Measurements from ENCODE around the gene MEIS2.
"Not testable (repeated sequence)": the region's sequence is repeated elsewhere in the genome, so short reads cannot be mapped to it uniquely, and the experiment has no call there.

MEIS2 gene

DNA sequence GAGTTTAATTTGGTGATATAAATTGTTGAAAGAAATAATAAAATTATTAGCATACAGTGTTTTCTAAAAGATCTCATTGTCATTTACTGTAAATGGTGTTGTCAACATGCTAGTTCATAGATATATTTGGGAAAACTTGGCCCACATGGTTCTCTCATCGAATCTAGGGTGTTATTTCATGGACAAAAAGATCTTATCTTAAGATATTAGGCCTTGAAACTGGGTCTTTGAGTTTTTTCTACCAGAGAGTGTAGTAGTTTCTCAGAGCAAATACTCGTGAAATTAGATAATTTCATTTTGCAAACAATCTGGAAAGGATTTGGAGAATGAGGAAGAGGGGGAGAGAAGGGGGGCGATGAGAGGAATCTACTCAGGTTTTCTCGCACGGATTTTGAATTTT, 107.9 kb downstream of the MEIS2 start:
- Histone ChIP-seq H3K9ac (ENCODE audit: low read depth, low read length) (no peak overlapping the region), H3K4me1 (ENCODE audit: insufficient read depth, low read length) (0 out of 2 replicates have a peak, but pooled peaks cover 3% of the 10 kb centered on the region), H3K27me3 (ENCODE audit: insufficient read depth, low read length) (no peaks in the 10 kb centered on the region)

GRCh38 chr15:36988947-36989346, 111.4 kb downstream of the MEIS2 start:
- Histone ChIP-seq H3K4me3 (ENCODE audit: low read length) (no peak overlapping the region), H3K4me1 (ENCODE audit: insufficient read depth, low read length) (0 out of 2 replicates have a peak, but pooled peaks cover 3% of the 10 kb centered on the region), H3K9me3 (ENCODE audit: insufficient read depth, low read depth, low read length) (peaks cover 6% of the 10 kb centered on the region; the same call in 1 of the 2 replicates), H3K27me3 (ENCODE audit: insufficient read depth, low read length) (no peaks in the 10 kb centered on the region), H3K36me3 (ENCODE audit: insufficient read depth, low read depth, low read length) (no peaks in the 10 kb centered on the region), H3K27ac (ENCODE audit: low read length) (no peak overlapping the region), H3K9ac (ENCODE audit: low read depth, low read length) (no peak overlapping the region)

More for the DNA sequence above, 107.9 kb downstream of the MEIS2 start:
- no peaks in the 10 kb centered on the region for H3K9me3 ChIP-seq (ENCODE audit: insufficient read depth, low read depth, low read length)
- H3K36me3 ChIP-seq (ENCODE audit: insufficient read depth, low read depth, low read length) = no peaks in the 10 kb centered on the region
- H3K27ac ChIP-seq (ENCODE audit: low read length) = no peak overlapping the region
- H3K4me3 ChIP-seq (ENCODE audit: low read length) = no peak overlapping the region

DNA sequence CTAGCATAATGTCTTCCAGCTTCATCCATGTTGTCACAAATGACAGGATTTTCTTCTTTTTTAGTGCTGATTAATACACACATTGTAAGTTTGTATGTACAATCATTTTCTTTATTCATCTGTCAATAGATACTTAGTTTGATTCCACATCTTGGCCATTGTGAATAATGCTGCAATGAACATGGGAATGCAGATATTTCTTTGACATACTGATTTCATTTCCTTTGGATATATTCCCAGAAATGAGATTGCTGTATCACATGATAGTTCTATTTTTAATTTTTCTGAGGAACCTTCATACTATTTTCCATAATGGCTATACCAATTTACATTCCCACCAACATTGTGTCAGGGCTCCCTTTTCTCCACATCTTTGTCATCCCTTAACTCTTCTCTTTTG, 117.9 kb downstream of the MEIS2 start:
- H3K36me3 ChIP-seq (ENCODE audit: insufficient read depth, low read depth, low read length) = no peaks in the 10 kb centered on the region
- H3K9me3 ChIP-seq (ENCODE audit: insufficient read depth, low read depth, low read length) = peaks cover 7% of the 10 kb centered on the region; the same call in 1 of the 2 replicates
- H3K4me3 ChIP-seq (ENCODE audit: low read length) = no peak overlapping the region
- H3K27ac ChIP-seq (ENCODE audit: low read length) = no peak overlapping the region
- no peaks in the 10 kb centered on the region for H3K27me3 ChIP-seq (ENCODE audit: insufficient read depth, low read length)
- H3K4me1 ChIP-seq (ENCODE audit: insufficient read depth, low read length) = peaks cover 4% of the 10 kb centered on the region; the same call in 1 of the 2 replicates
- no peak overlapping the region for H3K9ac ChIP-seq (ENCODE audit: low read depth, low read length)

DNA sequence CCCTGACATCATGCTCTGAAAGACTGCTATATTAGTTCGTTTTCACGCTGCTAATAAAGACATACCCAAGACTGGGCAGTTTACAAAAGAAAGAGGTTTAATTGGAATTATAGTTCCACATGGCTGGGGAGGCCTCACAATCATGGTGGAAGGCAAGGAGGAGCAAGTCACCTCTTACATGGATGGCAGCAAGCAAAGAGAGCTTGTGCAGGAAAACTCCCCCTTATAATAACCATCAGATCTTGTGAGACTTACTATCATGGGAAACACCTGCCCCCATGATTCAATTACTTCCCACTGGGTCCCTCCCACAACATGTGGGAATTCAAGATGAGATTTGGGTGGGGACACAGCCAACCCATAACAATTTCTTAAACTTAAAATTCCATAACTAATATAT, 120.1 kb downstream of the MEIS2 start:
- not testable (repeated sequence) for H3K4me1 ChIP-seq (ENCODE audit: insufficient read depth, low read length); H3K9me3 ChIP-seq (ENCODE audit: insufficient read depth, low read depth, low read length); H3K27me3 ChIP-seq (ENCODE audit: insufficient read depth, low read length); H3K27ac ChIP-seq (ENCODE audit: low read length); H3K36me3 ChIP-seq (ENCODE audit: insufficient read depth, low read depth, low read length); H3K9ac ChIP-seq (ENCODE audit: low read depth, low read length); H3K4me3 ChIP-seq (ENCODE audit: low read length)

DNA sequence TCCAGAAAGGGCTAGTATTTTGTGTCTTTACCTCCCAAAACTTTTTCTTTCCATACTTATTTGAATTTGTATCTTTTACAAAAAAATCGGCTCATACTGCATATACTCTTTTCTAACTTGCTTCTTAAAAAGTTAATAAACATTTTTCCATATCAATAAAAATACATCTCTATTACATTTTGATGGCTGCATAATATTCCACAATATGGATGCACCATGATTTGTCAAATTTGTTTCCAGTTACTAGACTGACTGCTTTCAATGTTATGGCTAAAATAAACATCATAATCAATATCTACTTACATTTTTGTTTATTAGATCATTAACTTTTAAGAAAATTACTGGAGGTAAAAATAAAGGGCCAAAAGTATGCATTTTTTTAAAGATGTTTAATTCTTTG, 121.7 kb downstream of the MEIS2 start:
- no peaks in the 10 kb centered on the region for H3K36me3 ChIP-seq (ENCODE audit: insufficient read depth, low read depth, low read length)
- no peaks in the 10 kb centered on the region for H3K27me3 ChIP-seq (ENCODE audit: insufficient read depth, low read length)
- no peaks in the 10 kb centered on the region for H3K9me3 ChIP-seq (ENCODE audit: insufficient read depth, low read depth, low read length)
- H3K4me1 ChIP-seq (ENCODE audit: insufficient read depth, low read length) = peaks cover 4% of the 10 kb centered on the region; the same call in 1 of the 2 replicates
- H3K9ac ChIP-seq (ENCODE audit: low read depth, low read length) = no peak overlapping the region
- H3K4me3 ChIP-seq (ENCODE audit: low read length) = no peak overlapping the region
- H3K27ac ChIP-seq (ENCODE audit: low read length) = no peak overlapping the region

GRCh38 chr15:36978126-36978525, 122.2 kb downstream of the MEIS2 start:
- Histone ChIP-seq H3K27ac (ENCODE audit: low read length) (no peak overlapping the region), H3K36me3 (ENCODE audit: insufficient read depth, low read depth, low read length) (no peaks in the 10 kb centered on the region), H3K4me1 (ENCODE audit: insufficient read depth, low read length) (peaks cover 4% of the 10 kb centered on the region; the same call in 1 of the 2 replicates), H3K27me3 (ENCODE audit: insufficient read depth, low read length) (no peaks in the 10 kb centered on the region), H3K4me3 (ENCODE audit: low read length) (no peak overlapping the region), H3K9ac (ENCODE audit: low read depth, low read length) (no peak overlapping the region), H3K9me3 (ENCODE audit: insufficient read depth, low read depth, low read length) (no peaks in the 10 kb centered on the region)

DNA sequence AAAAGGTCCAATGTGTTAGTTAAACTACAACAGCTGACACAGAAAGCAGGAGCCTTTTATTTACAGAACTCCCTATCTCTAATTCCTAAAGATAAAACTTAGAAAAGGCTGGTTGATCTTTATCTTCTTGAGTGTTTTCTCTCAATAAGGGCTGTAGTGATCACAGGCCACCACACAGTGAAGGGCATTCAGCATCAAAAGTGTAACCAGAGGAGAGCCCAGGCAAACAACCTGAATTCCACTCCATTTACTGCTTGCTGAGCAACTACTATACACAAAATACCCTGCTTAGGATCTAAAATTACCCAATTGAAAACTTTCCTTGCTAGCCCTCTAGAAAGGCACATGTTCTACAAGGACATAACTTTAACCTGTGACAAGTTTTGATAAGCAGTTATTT, 122.7 kb downstream of the MEIS2 start:
- H3K27ac ChIP-seq (ENCODE audit: low read length) = no peak overlapping the region
- no peak overlapping the region for H3K9ac ChIP-seq (ENCODE audit: low read depth, low read length)
- H3K4me3 ChIP-seq (ENCODE audit: low read length) = no peak overlapping the region
- peaks cover 4% of the 10 kb centered on the region; the same call in 1 of the 2 replicates for H3K4me1 ChIP-seq (ENCODE audit: insufficient read depth, low read length)
- H3K27me3 ChIP-seq (ENCODE audit: insufficient read depth, low read length) = no peaks in the 10 kb centered on the region
- H3K36me3 ChIP-seq (ENCODE audit: insufficient read depth, low read depth, low read length) = no peaks in the 10 kb centered on the region
- no peaks in the 10 kb centered on the region for H3K9me3 ChIP-seq (ENCODE audit: insufficient read depth, low read depth, low read length)

DNA sequence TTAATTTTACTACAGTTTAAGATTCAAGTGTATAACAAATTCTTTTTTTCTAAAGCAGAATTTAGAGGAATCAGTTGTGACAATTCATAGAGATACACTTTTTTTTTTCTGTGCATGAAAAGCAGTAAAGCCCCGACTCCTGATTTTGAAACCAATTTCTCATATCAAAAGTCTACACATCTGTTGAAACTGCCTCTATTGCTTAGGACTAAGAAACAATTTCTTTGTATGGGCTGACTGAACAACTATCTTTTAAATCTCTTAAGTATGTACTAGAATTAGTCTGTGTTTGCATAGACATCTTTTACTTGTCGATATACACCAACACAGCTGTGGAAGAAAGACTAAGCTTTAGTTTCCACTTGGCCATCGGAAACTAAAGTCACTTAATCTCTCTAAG, 127.6 kb downstream of the MEIS2 start:
- Histone ChIP-seq H3K36me3 (ENCODE audit: insufficient read depth, low read depth, low read length) (no peaks in the 10 kb centered on the region), H3K27ac (ENCODE audit: low read length) (no peak overlapping the region)

DNA sequence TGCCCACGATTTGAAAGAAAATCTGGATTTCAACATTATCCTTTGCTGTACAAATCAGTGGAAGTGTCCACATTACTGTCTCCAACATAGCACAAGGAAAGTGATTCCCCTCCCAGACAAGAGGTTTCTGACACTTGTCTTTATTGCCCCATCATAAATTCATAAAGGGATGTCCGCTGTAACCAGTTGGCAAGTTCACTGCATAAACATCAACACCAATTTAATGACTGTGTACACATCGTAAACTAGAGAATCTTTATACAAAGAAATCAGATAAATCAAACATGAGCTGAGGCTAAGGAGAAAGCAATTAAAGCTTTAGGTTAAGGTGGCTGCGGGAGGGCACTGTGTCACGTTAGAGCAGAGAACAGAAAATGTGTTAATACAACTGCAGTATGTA, 129.8 kb downstream of the MEIS2 start:
- Histone ChIP-seq H3K27ac (ENCODE audit: low read length) (no peak overlapping the region), H3K4me1 (ENCODE audit: insufficient read depth, low read length) (no peaks in the 10 kb centered on the region), H3K9ac (ENCODE audit: low read depth, low read length) (no peak overlapping the region), H3K36me3 (ENCODE audit: insufficient read depth, low read depth, low read length) (no peaks in the 10 kb centered on the region), H3K27me3 (ENCODE audit: insufficient read depth, low read length) (no peaks in the 10 kb centered on the region), H3K9me3 (ENCODE audit: insufficient read depth, low read depth, low read length) (no peaks in the 10 kb centered on the region), H3K4me3 (ENCODE audit: low read length) (no peak overlapping the region)

More for the DNA sequence above, 127.6 kb downstream of the MEIS2 start:
- H3K27me3 ChIP-seq (ENCODE audit: insufficient read depth, low read length) = no peaks in the 10 kb centered on the region
- no peaks in the 10 kb centered on the region for H3K9me3 ChIP-seq (ENCODE audit: insufficient read depth, low read depth, low read length)
- no peaks in the 10 kb centered on the region for H3K4me1 ChIP-seq (ENCODE audit: insufficient read depth, low read length)
- H3K9ac ChIP-seq (ENCODE audit: low read depth, low read length) = no peak overlapping the region
- H3K4me3 ChIP-seq (ENCODE audit: low read length) = no peak overlapping the region

DNA sequence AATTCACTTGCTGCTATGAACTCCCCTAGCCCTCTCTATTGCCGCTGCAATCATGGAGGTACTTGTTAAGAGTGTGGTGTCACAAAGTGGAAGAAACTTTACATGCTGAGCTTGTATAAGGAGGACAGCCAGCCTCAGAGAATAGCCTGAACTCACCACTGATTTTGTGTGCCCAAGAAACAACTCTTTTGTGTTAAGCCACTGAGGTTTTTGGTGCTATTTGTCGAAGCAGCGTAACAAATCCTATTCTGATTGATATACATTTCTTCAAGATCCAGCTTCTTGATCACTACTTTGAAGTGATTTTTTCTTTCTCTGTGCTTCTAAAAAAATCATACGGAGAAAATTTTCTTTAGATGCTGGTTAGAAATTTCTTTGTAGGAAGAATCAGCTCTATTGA, 132.4 kb downstream of the MEIS2 start:
- Histone ChIP-seq H3K4me3 (ENCODE audit: low read length) (no peak overlapping the region), H3K4me1 (ENCODE audit: insufficient read depth, low read length) (no peaks in the 10 kb centered on the region), H3K9ac (ENCODE audit: low read depth, low read length) (no peak overlapping the region), H3K27ac (ENCODE audit: low read length) (no peak overlapping the region), H3K9me3 (ENCODE audit: insufficient read depth, low read depth, low read length) (no peaks in the 10 kb centered on the region), H3K27me3 (ENCODE audit: insufficient read depth, low read length) (no peaks in the 10 kb centered on the region), H3K36me3 (ENCODE audit: insufficient read depth, low read depth, low read length) (no peaks in the 10 kb centered on the region)

DNA sequence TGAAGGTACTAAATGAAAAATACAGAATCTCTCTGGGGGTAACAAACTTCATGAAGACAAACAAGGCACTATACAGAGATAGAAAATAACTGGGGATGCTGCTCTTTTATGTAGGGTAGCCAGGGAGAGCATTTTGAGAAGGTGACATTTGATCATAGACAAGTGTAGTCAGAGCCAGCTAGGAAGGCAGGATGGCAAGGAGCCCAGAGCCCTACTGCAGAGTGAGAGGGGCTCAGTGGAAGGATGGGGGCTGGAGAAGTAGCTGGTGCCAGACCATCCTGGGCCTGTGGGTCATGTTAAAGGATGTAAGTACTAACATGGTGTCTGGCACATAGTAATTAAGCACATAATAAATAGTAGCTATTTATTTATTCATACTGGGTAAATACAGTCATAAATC, 133.6 kb downstream of the MEIS2 start:
- H3K27ac ChIP-seq (ENCODE audit: low read length) = no peak overlapping the region
- no peak overlapping the region for H3K9ac ChIP-seq (ENCODE audit: low read depth, low read length)
- H3K9me3 ChIP-seq (ENCODE audit: insufficient read depth, low read depth, low read length) = no peaks in the 10 kb centered on the region
- H3K36me3 ChIP-seq (ENCODE audit: insufficient read depth, low read depth, low read length) = no peaks in the 10 kb centered on the region
- H3K4me3 ChIP-seq (ENCODE audit: low read length) = no peak overlapping the region
- H3K4me1 ChIP-seq (ENCODE audit: insufficient read depth, low read length) = no peaks in the 10 kb centered on the region
- H3K27me3 ChIP-seq (ENCODE audit: insufficient read depth, low read length) = no peaks in the 10 kb centered on the region

GRCh38 chr15:36965570-36966342, 134.6 kb downstream of the MEIS2 start:
- Histone ChIP-seq H3K36me3 (ENCODE audit: insufficient read depth, low read depth, low read length) (no peaks in the 10 kb centered on the region), H3K27me3 (ENCODE audit: insufficient read depth, low read length) (no peaks in the 10 kb centered on the region), H3K27ac (ENCODE audit: low read length) (no peak overlapping the region), H3K9ac (ENCODE audit: low read depth, low read length) (no peak overlapping the region), H3K9me3 (ENCODE audit: insufficient read depth, low read depth, low read length) (no peaks in the 10 kb centered on the region), H3K4me1 (ENCODE audit: insufficient read depth, low read length) (no peaks in the 10 kb centered on the region), H3K4me3 (ENCODE audit: low read length) (no peak overlapping the region)
